Measurements from ENCODE around the gene C19orf33. TPM values are rescaled to one million over a fixed set of nuclear protein-coding genes. Genes with fewer than 3 reads are reported as not detected.
"Not testable (repeated sequence)": the region's sequence is repeated elsewhere in the genome, so short reads cannot be mapped to it uniquely, and the experiment has no call there.

The C19orf33 gene
- total RNA-seq, result 100 to 1,000 TPM; 354 to 843 (median 469) TPM

DNA sequence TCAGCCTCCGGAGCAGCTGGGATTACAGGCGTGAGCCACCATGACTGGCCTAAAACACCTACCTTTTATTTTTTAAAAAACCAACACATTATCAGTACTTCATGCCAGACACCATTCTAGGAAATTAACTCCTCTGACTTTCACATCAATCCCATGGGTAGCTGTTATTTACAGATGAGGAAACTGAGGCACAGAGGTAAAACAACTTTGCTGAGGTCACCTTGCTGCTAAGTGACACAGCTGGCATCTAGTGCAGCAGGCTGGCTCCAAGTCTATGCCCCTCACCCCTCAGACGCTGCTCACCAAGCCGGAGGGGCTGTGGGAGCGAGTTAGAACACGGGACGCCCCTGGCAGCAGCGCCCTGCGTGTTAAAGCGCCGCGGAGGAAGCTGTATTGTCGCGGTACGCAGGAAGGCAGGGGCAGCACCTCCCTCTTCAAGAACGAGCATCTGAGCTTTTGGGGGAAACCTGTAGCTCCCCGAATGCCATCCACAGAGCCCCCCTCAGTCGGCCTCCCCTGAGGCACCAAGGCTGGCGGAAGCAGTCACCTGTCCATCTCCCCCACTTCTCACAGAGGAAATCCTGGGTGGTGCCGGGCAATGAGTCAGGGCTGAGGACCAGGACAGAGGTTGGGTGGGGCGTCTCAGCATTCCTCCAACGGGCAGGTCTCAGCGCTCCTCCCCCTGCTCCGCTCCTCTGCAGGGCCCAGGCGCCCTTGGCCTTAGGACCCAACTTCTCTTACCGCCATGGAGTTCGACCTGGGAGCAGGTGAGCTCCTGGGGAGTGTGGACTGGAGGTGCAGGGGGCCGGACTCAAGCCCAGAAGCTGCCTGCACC lies at the start of gene C19orf33:
C19orf33 (plus strand) TSS at position 735 of the 835 bp plus-strand sequence; CDS start at position 746, 11 bp downstream.
- Histone ChIP-seq H3K27ac (peak within 1 kb of the TSS; percentile 92 to 98 (median 96)), H3K9me3 (no peaks in the 10 kb centered on the region), H3K4me1 (peaks cover 11 to 65% (median 13%) of the 10 kb centered on the region in 3 donors), H3K4me3 (peak within 1 kb of the TSS; percentile 50 to 67 (median 58)), H3K36me3 (peaks cover 10 to 33% (median 10%) of the 10 kb centered on the region in 3 donors), H3K27me3 (no peaks in the 10 kb centered on the region)
- no peak for DNase-seq
- intact Hi-C loops (cut with DNase I), result no loop called here
- TF ChIP-seq POLR2A (IDR thresholded peaks at IDR 0.05), result peak in 3 of 4 donors; percentile 25 to 74 (median 35)
- TF ChIP-seq, protein P1, sequence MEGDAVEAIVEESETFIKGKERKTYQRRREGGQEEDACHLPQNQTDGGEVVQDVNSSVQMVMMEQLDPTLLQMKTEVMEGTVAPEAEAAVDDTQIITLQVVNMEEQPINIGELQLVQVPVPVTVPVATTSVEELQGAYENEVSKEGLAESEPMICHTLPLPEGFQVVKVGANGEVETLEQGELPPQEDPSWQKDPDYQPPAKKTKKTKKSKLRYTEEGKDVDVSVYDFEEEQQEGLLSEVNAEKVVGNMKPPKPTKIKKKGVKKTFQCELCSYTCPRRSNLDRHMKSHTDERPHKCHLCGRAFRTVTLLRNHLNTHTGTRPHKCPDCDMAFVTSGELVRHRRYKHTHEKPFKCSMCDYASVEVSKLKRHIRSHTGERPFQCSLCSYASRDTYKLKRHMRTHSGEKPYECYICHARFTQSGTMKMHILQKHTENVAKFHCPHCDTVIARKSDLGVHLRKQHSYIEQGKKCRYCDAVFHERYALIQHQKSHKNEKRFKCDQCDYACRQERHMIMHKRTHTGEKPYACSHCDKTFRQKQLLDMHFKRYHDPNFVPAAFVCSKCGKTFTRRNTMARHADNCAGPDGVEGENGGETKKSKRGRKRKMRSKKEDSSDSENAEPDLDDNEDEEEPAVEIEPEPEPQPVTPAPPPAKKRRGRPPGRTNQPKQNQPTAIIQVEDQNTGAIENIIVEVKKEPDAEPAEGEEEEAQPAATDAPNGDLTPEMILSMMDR (IDR thresholded peaks at IDR 0.05), result no peak
- WGBS, 2 donors, result 38 to 43% methylated on average over 8 to 20 of the region's 28 CpGs

DNA sequence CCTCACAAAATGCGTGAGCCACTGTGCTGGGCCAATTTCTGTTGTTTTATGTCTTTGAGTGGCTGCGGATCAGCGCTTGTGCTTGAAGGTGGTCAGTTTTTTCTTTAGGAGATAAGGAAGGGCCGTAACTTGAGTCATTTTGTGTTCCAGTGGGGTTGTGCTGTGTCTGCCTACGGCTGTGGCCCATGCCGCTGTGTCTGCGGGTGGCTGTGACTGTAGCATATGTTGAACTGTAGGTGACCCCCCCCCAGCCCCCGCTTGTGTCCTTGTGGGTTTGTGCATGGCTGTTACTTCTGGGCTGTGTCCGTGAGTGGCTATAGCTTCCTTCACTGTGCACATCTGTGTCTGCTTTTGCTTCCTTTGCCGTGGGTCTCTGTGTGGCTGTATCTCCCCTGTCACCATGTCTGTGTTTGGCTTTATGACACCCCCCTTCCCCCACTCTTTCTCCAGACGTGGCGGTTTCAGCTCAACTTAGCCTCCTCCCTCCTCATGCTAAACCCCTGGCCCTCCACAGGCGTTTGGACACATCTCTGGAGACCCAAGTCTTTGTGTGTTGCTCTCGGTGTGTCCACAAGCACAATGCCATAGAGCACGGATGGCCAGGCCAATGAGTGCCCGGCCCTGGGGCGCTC lies 48.6 kb upstream of the C19orf33 start:
- Histone ChIP-seq H3K4me3 (peak overlapping the region; percentile 26 to 69 (median 46)), H3K27me3 (peaks cover 0 to 25% (median 0%) of the 10 kb centered on the region in 4 donors), H3K27ac (peak overlapping the region; percentile 62 to 84 (median 82)), H3K36me3 (no peaks in the 10 kb centered on the region), H3K9me3 (no peaks in the 10 kb centered on the region), H3K4me1 (peaks cover 9 to 52% (median 20%) of the 10 kb centered on the region in 3 donors)
- WGBS, 2 donors, result 54 to 61% methylated on average over 11 to 13 of the region's 17 CpGs
- no peak for TF ChIP-seq POLR2A (IDR thresholded peaks at IDR 0.05)
- TF ChIP-seq, protein P1 (IDR thresholded peaks at IDR 0.05), result no peak
- intact Hi-C loops (cut with DNase I), result no loop called here
- no peak for DNase-seq

DNA sequence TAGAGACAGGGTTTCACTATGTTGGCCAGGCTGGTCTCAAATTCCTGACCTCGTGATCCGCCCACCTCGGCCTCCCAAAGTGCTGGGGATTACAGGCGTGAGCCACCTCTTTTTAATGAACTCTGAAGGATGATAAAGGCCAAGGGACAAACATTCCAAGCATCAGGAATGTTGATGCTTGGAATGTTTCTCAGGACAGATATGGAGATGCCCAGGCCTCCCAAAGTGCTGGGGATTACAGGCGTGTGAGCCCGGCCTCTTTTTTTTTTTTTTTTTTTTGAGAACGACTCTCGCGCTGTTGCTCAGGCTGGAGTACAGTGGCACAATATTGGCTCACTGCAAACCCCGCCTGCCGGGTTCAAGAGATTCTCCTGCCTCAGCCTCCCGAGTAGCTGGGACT lies 42.1 kb upstream of the C19orf33 start:
- H3K27me3 ChIP-seq, result peaks cover 0 to 20% (median 0%) of the 10 kb centered on the region in 4 donors
- H3K27ac ChIP-seq; H3K9me3 ChIP-seq; H3K4me3 ChIP-seq; H3K36me3 ChIP-seq; intact Hi-C loops (cut with DNase I); DNase-seq: not testable (repeated sequence)
- H3K4me1 ChIP-seq, result peaks cover under 1 to 30% (median 7%) of the 10 kb centered on the region in 3 donors
- WGBS, 2 donors, result 95 to 98% methylated on average over 10 to 11 of the region's 12 CpGs

DNA sequence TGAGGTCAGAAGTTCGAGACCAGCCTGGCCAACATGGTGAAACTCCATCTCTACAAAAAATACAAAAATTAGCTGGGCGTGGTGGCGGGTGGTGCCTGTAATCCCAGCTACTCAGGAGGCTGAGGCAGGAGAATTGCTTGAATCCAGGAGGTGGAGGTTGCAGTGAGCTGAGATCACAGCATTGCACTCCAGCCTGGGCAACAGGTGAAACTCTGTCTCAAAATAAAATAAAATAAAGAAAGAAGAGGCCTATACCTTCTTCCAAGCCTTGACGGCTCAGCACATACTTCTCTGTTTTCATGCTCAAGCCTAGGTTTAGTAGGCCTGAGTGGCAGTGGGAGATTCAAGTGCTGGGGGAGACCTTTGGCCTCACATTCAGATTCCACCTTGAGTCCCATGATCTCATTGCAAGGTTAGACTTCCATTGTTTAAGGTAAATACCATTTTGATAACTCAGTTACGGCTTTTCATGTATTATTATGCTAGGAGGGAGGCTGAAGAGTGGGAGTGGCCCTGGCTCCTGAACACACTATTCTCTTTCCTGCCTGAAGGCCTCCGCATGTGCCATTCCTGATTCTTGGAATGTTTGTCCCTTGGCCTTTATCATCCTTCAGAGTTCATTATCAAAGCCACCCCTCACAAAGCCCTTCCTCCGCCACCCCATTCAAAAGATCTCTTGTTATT lies 41.3 kb upstream of the C19orf33 start:
- WGBS, 2 donors, result 80 to 86% methylated on average over 4 to 7 of the region's 7 CpGs
- intact Hi-C loops (cut with DNase I), result no loop called here
- H3K4me3 ChIP-seq, result no peak overlapping the region
- H3K27ac ChIP-seq, result peak overlapping the region in 1 of 4 donors; percentile 94
- H3K27me3 ChIP-seq, result peaks cover 0 to 15% (median 0%) of the 10 kb centered on the region in 4 donors
- no peaks in the 10 kb centered on the region for H3K9me3 ChIP-seq
- H3K4me1 ChIP-seq, result peaks cover 4 to 35% (median 7%) of the 10 kb centered on the region in 3 donors
- no peaks in the 10 kb centered on the region for H3K36me3 ChIP-seq
- DNase-seq, result no peak
- TF ChIP-seq, protein P1 (IDR thresholded peaks at IDR 0.05), result no peak
- no peak for TF ChIP-seq POLR2A (IDR thresholded peaks at IDR 0.05)

DNA sequence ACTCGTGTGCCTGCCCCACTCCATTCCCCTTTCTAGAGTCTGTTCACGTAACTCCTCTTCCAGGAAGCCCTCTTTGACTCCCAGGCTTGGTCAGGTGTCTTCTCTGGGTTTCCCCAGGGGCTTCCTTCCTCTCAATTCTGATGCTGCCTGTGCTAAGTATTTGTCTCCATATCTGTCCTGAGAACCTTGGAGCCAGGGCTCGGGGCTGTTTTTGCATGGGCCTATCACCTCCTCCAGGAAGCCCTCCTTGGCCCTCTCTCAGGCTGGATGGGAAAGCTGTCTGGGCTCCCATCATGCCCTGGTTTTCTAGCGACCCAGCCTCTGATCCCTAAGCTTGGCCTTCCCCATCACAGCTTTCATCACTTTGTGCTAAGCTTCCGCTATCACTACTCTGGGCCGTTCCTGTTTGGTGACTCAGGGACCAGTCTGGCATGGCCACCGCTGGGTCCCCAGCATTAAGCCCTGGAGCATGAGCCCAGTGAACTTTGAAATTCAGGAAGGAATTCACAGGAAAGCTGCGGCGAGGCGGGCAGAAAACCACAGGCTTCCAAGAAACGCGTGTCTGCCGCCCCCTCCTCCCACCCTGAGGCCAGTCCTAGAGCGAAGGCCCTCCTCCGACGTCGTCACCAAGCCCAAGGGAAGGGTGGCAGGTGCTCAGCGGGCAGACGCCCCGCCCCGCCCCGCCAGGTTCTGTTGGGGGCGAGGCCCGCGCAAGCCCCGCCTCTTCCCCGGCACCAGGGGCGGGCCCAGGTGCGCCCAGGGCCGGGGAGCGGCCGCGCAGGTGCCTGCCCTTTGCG lies 40.2 kb upstream of the C19orf33 start:
- Histone ChIP-seq H3K27me3 (peaks cover 0 to 15% (median 0%) of the 10 kb centered on the region in 4 donors), H3K27ac (peak overlapping the region; percentile 91 to 98 (median 96)), H3K9me3 (no peaks in the 10 kb centered on the region), H3K36me3 (no peaks in the 10 kb centered on the region), H3K4me3 (peak overlapping the region; percentile 63 to 83 (median 75)), H3K4me1 (peaks cover 6 to 47% (median 9%) of the 10 kb centered on the region in 3 donors)
- TF ChIP-seq, protein P1 (IDR thresholded peaks at IDR 0.05), result no peak
- TF ChIP-seq POLR2A (IDR thresholded peaks at IDR 0.05), result no peak
- intact Hi-C loops (cut with DNase I), result no loop called here
- DNase-seq, result no peak
- WGBS, 2 donors, result 44 to 58% methylated on average over 4 to 5 of the region's 34 CpGs

Measured in esophagus squamous epithelium (tissue), 5 donors.